COLO668 (cell line): ENCODE measurements around the gene ZNF10.
A peak's percentile ranks its signal among the peaks of the same experiment; 100 is the strongest.

Experiments used
- DNase-seq: peaks from one replicate; lab custom pipeline; 2025; ENCODE audit not compliant: unreplicated experiment; lab: John Stamatoyannopoulos, UW

Gene ZNF10

DNA sequence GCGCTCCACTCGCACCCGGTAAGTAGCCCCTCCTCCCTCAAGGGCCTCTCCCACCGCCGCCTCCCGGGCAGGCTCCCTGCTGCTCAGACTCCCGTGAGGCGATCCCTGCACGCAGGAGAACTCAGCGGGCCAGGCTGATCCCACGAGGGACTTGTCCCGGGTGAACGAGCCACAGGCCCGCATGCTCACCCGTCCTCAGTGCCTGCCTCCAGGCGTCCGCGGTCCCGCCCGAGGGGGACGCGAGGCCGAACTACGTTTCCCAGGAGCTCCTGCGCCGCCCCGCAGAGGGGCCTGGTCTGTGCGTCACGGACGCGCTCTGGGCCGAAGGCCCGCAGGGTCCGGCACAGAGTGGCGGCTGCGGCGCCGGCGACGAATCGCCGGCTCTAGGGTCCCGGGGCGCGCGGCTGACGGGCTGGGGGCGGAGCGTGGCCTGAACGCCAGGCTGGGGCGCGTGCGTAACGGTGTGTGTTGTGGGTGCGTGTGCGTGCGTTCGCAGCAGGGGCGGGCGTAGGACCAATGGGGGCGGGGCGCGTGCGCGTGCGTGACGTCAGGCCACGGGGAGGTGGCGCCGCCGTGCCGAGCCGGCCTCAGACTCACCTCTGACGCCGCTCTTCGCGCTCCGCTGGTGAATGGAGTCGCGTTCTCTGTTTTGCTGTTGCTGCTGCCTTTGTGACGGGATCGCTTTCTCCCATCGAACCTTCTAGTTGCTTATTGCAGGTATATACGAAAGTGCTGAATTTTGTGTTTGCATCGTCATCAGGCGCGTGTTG lies at the start of gene ZNF10, which contains the start of gene ZNF891:
Gene ZNF10, plus strand, starts transcription at position 590 of the 770 bp plus-strand sequence. CDS start 13,866 bp downstream, outside the sequence.
Gene ZNF891, minus strand, starts transcription at position 237 of the 770 bp plus-strand sequence. CDS start 8,356 bp downstream, outside the sequence.
- peak; percentile 94 for DNase-seq

DNA sequence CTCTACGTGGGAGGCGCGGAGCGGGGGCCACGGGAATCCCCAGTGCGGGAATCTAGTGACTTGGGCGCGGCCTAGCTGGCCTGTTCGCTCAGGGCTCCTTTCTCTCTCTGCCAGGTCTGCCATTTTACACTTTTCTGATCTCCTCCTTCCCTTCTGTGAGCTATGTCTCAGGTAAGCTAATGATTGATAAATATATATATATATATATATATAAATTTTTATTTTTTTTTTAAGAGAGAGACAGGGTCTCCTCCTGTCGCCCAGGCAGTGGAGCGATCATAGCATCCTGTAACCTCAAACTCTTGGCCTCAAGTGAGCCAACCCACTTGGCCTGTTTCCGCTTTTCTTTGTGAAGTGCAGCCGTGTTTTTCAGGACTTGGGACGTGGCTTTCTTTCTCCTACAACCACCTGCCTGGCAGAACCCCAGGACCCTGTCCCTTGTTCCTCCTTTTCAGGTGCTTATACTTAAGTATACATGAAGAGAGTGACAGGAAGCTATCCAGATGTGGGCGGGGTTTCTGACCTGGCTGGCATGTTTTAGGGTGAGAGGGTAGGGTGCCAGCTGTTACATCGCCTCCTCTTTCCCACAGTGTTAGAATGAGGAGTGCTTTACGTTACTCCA lies 49.2 kb upstream of the ZNF10 start:
- DNase-seq = no peak

DNA sequence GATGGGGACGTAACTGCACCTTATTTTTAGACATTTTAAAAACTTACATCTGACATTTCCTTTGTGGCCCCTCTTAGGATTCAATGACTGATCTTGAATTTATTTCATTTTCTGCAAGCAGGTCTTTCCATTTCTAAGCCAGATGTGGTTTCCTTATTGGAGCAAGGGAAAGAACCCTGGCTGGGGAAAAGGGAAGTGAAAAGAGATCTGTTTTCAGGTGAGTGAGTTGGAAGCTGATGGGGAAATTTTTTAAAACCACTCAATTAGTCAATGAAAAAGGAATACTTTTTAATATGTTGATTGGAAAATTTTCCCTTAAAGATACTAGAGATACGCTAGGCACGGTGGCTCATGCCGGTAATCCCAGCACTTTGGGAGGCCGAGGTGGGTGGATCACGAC lies 47.1 kb upstream of the ZNF10 start:
- DNase-seq = no peak

DNA sequence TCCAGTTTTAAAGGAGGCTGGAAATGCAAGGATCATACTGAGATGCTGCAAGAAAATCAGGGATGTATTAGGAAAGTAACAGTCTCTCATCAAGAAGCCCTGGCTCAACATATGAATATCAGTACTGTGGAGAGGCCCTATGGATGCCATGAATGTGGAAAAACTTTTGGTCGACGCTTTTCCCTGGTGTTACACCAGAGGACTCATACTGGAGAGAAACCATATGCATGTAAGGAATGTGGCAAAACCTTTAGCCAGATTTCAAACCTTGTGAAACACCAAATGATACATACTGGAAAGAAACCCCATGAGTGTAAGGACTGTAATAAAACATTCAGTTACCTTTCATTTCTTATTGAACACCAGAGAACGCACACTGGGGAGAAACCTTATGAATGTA lies 24.8 kb upstream of the ZNF10 start:
- DNase-seq = no peak

DNA sequence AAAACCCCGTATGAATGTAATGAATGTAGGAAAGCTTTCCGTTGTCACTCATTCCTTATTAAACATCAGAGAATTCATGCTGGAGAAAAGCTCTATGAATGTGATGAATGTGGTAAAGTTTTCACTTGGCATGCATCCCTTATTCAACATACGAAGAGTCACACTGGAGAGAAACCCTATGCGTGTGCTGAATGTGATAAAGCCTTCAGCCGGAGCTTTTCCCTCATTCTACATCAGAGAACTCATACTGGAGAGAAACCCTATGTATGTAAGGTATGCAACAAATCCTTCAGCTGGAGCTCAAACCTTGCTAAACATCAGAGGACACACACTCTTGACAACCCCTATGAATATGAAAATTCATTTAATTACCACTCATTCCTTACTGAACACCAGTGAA lies 24.2 kb upstream of the ZNF10 start:
- DNase-seq = no peak

DNA sequence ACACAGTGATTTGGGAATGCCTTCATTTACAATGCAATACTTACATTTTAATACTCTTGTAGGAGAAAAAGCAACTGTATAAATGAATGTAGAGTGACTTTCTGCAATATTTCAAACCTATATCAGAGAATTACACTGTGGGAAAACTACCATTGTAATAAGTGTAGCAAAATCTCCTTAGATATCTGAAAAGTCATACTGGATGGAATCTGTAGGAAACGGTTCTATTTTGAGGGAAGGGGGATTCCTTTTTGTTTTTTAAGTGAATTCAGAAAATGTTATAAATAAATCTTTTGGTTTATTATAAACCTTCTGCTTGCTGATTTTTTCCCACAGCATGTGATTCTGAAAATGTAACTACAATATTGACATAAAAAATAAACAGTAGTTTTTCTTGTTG lies 23.3 kb upstream of the ZNF10 start:
- DNase-seq = no peak

DNA sequence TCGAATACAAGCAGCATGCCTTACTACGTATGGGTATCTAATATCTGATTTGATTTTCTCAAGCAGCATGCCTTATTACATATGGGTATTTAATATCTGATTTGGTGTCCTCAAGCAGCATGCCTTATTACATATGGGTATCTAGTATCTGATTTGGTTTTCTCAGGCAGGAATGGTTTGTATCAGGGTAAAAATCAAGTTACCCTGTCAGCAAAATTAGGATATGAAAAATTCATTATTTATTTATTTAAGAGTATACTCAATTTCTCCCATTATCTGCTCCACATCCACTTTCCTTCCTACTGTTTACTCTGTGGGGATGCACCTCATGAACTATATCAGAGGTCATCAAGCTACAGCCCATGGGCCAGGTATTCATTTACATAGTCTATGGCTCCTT lies 22.3 kb upstream of the ZNF10 start:
- no peak for DNase-seq

DNA sequence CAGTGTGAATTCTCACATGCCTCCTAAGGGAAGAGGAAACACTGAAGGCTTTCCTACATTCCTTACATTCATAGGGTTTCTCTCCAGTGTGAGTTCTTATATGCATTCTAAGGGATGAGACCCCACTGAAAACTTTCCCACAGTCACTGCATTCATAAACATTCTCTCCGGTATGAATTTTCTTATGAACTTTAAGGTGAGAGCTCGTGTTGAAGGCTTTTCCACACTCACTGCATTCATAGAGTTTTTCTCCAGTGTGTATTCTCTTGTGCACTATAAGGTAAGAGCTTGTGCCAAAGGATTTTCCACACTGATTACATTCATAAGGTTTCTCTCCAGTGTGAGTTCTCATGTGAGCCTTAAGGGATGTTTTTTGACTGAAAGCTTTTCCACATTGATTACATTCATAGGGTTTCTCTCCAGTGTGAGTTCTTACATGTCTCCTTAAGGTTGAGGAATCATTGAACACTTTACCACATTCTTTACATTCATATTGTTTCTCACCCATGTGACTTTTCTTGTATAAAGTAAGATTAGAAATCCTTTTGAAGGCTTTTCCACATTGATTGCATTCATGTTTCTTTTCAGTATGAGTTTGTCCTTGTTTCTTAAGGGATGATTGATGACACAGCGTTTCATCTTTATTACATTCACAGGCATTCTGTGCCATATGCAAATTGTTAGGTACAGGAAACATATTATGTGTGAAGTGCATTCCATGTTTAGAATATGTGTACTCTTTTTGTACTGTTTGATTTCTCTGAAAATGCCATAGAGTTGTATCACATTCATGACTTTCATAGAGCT lies 9.8 kb upstream of the ZNF10 start:
- no peak for DNase-seq

DNA sequence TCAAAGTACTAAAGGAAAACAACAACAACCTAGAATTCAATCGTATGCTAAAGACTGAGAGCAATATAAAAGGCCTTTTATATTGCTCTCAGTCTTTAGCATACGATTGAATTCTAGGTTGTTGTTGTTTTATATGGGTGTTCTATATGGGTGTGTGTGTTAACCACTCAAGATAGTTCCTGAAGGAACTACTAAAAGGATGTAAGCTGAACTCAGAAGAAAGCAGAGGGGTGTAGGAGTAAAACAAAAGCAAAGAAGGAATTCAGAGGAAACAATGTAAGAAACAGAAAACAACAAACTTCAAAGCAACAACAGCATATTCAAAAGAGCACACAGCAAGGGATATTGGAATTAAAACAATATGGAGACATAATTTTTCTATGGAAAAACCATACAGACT lies 5.8 kb upstream of the ZNF10 start:
- no peak for DNase-seq

DNA sequence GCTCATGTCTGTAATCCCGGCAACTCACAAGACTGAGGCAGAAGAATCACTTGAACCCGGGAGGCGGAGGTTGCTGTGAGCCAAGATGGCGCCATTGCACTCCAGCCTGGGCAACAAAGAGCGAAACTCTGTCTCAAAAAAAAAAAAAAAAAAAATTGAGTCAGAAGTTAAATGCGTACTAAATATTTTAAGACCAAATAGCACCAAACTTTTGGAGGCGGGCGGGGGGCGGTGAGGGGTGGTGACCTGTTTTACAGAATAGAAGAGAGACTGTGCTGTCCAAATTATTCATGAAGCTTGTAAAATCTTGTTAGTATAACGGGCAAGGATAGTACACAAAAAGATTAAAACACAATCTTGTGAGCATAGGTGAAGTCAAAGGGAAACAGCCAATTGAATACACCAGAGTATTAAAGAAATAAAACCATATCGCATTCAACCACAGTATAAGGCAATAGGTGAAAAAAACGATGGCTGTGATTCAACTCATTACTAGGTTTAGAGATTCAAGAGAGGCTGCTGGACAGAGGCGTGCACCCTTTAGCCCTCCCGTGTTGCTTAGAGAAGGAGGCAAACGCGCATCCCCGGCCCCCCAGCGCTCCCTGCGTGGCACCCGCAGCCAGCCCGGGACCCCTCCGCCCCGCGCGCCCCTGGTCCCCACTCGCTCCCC lies 924 bp upstream of the ZNF10 start:
- no peak for DNase-seq

DNA sequence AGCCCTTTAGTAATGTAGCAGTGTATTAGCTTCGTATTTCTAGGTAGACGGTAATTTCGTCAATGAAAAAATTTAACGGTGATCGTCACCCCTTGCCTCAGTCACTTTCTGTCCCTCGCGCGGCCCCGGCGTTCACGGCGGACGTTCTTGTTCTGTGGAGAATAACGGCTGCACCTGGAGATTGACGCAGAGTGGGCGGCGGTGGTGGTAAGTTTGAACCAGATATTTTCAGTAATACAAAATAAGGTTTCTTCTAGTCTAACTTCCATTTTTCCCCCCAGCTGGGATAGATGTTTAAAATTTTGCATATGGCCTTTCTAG lies 341 bp downstream of the ZNF10 start:
- DNase-seq = peak; percentile 38

DNA sequence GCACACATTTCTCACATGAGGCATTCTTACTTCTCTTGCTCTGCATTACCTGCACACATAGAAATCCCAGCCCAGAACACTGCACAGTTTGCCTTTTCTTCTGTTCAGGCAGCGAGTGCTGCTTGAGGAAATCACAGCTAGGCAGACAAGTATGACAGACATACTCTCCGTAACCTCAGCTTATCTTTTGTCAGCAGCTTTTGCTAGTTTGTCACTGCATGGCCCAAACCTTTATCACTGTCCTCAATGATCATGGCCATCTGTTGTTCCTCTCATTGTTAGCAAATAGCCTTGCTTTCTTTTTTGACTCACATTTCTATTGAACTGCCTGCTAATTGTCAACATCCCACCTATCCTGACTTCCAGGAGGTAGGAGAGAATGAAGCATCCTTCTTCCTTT lies 5.3 kb downstream of the ZNF10 start:
- no peak for DNase-seq

DNA sequence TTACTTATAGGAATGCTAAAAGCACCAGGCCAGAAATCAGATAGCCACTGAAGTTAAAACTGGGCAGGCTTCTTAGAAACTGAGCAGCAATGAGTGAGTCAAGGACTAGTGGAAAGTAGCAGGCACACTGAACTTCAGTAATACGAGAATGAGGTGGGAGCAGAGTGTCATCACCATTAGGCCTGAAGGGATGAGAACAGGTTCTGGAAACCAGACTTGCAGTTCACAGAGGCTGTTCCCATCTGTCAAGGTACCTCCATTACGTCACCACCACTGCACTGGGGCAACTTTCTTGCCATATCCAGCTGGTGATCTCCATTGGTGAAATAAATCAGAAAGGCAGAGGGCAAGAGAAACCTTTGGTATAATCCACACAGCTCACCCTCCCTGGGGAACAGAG lies 15.6 kb downstream of the ZNF10 start:
- DNase-seq = no peak

DNA sequence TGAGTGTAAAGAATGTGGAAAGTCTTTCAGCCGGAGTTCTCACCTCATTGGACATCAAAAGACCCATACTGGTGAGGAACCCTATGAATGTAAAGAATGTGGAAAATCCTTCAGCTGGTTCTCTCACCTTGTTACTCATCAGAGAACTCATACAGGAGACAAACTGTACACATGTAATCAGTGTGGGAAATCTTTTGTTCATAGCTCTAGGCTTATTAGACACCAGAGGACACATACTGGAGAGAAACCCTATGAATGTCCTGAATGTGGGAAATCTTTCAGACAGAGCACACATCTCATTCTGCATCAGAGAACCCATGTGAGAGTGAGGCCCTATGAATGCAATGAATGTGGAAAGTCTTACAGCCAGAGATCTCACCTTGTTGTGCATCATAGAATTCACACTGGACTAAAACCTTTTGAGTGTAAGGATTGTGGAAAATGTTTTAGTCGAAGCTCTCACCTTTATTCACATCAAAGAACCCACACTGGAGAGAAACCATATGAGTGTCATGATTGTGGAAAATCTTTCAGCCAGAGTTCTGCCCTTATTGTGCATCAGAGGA lies 25.8 kb downstream of the ZNF10 start:
- DNase-seq = no peak

DNA sequence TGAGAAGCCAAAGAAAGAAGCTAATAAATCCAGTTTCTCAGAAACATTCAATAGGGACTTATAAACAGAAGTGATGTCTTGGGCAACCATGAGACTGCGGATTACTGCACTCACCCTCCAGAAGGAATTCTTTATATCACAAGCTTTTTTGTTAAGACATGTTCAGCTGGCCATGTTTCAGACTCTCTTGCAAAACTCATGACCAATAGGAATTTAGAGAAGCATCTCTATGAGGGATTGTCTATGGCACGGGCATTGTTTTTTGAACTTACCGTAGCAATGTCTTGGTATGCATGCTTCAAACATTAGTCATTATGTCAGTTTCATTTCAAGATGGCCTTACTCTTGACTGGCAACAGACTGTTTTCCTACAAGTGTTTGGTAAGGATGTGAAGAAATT lies 35.3 kb downstream of the ZNF10 start:
- no peak for DNase-seq

DNA sequence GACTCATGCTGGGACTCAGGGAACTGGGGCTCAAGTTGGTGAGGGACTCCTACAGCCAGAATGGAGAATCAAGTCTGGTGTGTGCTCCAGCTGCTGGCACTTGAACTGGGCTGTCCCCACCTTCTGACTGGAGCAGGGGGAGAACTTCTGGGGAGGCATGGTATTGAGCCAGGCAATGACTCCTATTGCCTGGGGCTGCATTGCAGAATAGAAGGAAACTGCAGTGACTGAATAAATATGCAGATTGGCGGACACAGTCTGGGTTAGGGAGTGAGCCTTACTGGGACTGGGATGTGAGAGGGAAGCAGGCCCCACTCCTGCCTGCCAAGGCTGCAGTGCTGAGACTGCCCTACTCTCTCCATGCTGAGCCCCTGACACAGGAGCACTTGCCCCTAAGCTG lies 42.1 kb downstream of the ZNF10 start:
- no peak for DNase-seq

DNA sequence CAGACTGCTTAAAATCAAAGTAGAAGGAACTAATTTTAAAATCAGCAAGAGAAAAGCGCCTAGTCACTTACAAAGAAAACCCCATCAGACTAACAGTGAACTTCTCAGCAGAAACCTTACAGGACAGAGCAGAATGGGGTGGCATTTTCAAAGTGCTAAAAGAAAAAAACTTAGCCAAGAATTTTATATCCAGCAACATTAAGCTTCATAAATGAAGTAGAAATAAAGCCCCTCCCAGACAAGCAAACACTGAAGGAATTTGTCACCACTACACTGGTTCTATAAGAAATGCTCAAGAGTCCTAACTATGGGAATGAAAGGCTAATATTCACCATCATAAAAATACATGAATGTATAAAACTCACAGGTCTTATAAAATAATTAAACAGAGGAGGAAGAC lies 44.5 kb downstream of the ZNF10 start:
- no peak for DNase-seq

DNA sequence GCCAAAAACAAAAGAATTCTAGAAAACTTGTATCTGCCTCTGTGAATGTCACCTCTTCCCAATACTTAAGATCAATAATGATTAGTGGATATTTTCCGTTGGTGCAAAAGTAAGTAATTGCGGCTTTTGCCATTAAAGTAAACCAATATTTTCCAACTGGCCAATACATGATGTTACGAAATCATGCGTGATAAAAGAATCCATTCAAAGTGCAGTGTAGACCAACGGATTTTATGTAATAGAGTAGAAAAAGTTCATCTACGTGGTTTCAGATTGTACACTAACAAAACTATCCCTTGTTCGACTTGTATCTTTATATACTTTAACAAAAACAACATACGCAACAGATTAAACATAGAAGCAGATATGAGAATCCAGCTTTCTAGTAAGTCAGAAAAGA lies 50.2 kb downstream of the ZNF10 start:
- DNase-seq = no peak

DNA sequence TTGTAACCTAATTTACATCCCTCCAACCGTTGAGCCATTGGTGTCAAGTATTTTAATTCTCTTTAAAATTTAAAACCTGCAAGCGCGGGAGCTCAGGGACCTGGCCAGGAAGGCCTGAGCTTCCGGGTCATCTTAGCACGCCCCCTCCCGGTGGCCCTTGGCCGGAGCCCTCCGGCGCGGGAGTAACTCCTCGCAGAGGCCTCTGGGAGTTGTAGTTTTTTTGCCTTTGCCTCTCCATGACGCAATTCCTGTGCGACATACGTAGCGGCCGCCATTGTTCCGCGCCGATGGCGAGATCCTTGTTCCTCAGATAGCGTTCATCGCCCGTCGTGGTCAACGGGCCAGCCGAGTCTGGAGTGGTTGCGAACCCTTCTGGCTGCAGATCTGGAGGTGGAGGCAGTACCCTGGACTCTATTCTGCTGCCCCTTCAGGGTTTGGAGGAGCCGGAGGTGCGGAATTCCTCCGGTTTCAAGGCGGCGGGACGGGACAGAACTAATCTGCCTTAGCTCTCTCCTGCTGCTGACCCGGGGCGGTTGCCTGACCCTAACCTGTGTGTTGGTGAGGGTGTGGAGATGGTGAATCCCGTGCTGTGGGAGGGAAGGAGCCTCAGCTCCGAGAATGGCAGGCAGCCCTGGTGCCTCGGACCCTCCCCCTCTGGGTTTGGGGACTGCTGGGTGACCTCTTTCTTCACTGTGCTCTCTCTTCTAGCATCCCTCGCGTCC lies 51.0 kb downstream of the ZNF10 start, which contains the start of gene ZNF268:
Gene ZNF268, plus strand, starts transcription at position 258 of the 722 bp plus-strand sequence. CDS start 503 bp downstream, outside the sequence.
- DNase-seq = peak; percentile 91

DNA sequence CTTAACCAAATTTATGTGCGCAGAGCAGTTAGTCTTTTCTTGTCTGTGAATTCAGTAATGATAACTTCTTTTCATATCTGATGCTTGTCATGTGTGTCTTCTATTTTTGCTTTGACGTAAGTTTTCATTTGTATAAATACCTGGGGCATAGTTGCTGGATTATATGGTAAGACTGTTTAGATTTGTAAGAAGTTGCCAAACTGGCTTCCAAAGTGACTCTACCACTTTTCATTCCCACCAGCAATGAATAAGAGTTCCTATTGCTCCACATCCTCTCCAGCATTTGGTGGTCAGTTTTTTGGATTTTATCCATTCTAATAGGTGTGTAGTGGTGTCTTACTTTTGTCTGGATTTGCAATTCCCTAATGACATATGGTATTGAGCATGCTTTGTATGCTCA lies 59.7 kb downstream of the ZNF10 start:
- DNase-seq = no peak
